Erythroblast (primary cell): ENCODE data around the gene S100A13.

Source experiments
- GATA1 ChIP-seq: IDR thresholded peaks from 2 replicates; pipeline ENCODE4 v1.6.1; 2011; ENCODE audit warnings: low read depth, mild to moderate bottlenecking, control low read depth, low read length, moderate library complexity
- POLR2A ChIP-seq: IDR thresholded peaks from 2 replicates; pipeline ENCODE4 v1.6.1; 2011; ENCODE audit warnings: mild to moderate bottlenecking, low read length

GRCh38 chr1:153667439-153667838 lies 40.1 kb upstream of the S100A13 start:
- TF ChIP-seq POLR2A: no peak
- no peak for TF ChIP-seq GATA1
